ENCODE results near the gene DLX1. TPM values are rescaled to one million over a fixed set of nuclear protein-coding genes. Genes with fewer than 3 reads are reported as not detected.

Gene DLX1
- total RNA-seq, 1 experiment from 2014 or later = 2.0 TPM

DNA sequence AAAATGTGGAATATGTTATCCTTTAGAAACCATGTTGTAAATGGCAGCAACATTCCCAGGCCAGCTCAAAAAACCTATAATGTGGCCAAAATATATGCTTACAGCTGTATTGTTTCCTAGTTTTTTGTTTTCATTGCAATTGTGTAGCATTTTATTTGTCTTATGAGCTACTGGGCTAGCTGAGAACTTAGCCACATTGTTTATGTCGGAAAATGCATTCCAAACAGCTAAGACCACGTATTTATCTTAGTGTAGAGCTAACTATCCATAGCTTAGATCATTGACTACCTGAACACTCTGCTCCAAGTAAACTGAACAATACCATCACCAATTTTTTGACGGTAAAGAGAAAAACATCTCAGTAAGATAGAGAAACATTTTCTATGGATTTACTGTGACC is 47.2 kb upstream of the DLX1 start:
- Histone ChIP-seq H3K9ac (ENCODE audit: low read length) (no peak overlapping the region), H3K27me3 (ENCODE audit: insufficient read depth, low read length) (no peaks in the 10 kb centered on the region), H3K4me2 (ENCODE audit: low read length) (no peak overlapping the region), H3K4me1 (ENCODE audit: control insufficient read depth in 1 of 2, insufficient read depth in 2 of 2, low read length in 2 of 2) (no peaks in the 10 kb centered on the region), H3K27ac (ENCODE audit: low read depth, low read length) (no peak overlapping the region), H4K20me1 (ENCODE audit: insufficient read depth) (no peaks in the 10 kb centered on the region), H3K9me3 (ENCODE audit: control insufficient read depth in 1 of 2, insufficient read depth in 1 of 2, low read depth in 1 of 2, low read length in 2 of 2) (no peaks in the 10 kb centered on the region), H3K79me2 (ENCODE audit: insufficient read depth, low read length) (no peaks in the 10 kb centered on the region), H3K9me2 (ENCODE audit: insufficient read depth) (no peaks in the 10 kb centered on the region), H3K4me3 (replicated peaks in 1 of 2; ENCODE audit: low read depth in 1 of 2, low read length in 2 of 2) (no peak overlapping the region), H2AFZ (ENCODE audit: low read depth, low read length, poor library complexity, severe bottlenecking) (no peak overlapping the region), H3K36me3 (ENCODE audit: control insufficient read depth in 1 of 2, insufficient read depth in 2 of 2, low read length in 2 of 2) (no peaks in the 10 kb centered on the region)
- no TSS peak for BruUV-seq (replicated peaks)
- TF ChIP-seq FOSL1 (IDR thresholded peaks at IDR 0.05; ENCODE audit: low read depth) (no peak), RAD21 (IDR thresholded peaks at IDR 0.05; ENCODE audit: low read depth) (no peak), POLR2A (IDR thresholded peaks at IDR 0.05; ENCODE audit: borderline replicate concordance, extremely low read depth, insufficient read depth, insufficient read length) (no peak), EZH2phosphoT487 (IDR thresholded peaks at IDR 0.05; ENCODE audit: borderline replicate concordance) (no peak), CEBPB (IDR thresholded peaks at IDR 0.05; ENCODE audit: low read depth) (no peak), EZH2 (IDR thresholded peaks at IDR 0.05) (no peak), SP1 (IDR thresholded peaks at IDR 0.05; ENCODE audit: low read depth) (no peak), ZNF274 (IDR thresholded peaks at IDR 0.05; ENCODE audit: low read depth, low read length) (no peak), SIN3A (IDR thresholded peaks at IDR 0.05; ENCODE audit: low read depth) (no peak), ELF1 (IDR thresholded peaks at IDR 0.05; ENCODE audit: borderline replicate concordance, low read depth) (no peak), SRF (IDR thresholded peaks at IDR 0.05; ENCODE audit: low read depth) (no peak), ZFX (IDR thresholded peaks at IDR 0.05) (no peak), TCF7L2 (IDR thresholded peaks at IDR 0.05; ENCODE audit: borderline replicate concordance, extremely low read depth, insufficient read depth, insufficient read length) (no peak), YY1 (IDR thresholded peaks at IDR 0.05; ENCODE audit: extremely low read depth, insufficient replicate concordance, low read depth, low read length) (no peak), POLR2AphosphoS5 (IDR thresholded peaks at IDR 0.05; ENCODE audit: low read depth, low read length) (no peak), MAX (IDR thresholded peaks at IDR 0.05) (no peak), CBX3 (IDR thresholded peaks at IDR 0.05; ENCODE audit: low read depth) (no peak)
- TF ChIP-seq, protein P1, sequence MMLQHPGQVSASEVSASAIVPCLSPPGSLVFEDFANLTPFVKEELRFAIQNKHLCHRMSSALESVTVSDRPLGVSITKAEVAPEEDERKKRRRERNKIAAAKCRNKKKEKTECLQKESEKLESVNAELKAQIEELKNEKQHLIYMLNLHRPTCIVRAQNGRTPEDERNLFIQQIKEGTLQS (IDR thresholded peaks at IDR 0.05) = no peak
- TF ChIP-seq, protein P2, sequence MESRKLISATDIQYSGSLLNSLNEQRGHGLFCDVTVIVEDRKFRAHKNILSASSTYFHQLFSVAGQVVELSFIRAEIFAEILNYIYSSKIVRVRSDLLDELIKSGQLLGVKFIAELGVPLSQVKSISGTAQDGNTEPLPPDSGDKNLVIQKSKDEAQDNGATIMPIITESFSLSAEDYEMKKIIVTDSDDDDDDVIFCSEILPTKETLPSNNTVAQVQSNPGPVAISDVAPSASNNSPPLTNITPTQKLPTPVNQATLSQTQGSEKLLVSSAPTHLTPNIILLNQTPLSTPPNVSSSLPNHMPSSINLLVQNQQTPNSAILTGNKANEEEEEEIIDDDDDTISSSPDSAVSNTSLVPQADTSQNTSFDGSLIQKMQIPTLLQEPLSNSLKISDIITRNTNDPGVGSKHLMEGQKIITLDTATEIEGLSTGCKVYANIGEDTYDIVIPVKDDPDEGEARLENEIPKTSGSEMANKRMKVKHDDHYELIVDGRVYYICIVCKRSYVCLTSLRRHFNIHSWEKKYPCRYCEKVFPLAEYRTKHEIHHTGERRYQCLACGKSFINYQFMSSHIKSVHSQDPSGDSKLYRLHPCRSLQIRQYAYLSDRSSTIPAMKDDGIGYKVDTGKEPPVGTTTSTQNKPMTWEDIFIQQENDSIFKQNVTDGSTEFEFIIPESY (IDR thresholded peaks at IDR 0.05; ENCODE audit: extremely low read depth, insufficient replicate concordance, low read length) = no peak
- TF ChIP-seq, protein P3, sequence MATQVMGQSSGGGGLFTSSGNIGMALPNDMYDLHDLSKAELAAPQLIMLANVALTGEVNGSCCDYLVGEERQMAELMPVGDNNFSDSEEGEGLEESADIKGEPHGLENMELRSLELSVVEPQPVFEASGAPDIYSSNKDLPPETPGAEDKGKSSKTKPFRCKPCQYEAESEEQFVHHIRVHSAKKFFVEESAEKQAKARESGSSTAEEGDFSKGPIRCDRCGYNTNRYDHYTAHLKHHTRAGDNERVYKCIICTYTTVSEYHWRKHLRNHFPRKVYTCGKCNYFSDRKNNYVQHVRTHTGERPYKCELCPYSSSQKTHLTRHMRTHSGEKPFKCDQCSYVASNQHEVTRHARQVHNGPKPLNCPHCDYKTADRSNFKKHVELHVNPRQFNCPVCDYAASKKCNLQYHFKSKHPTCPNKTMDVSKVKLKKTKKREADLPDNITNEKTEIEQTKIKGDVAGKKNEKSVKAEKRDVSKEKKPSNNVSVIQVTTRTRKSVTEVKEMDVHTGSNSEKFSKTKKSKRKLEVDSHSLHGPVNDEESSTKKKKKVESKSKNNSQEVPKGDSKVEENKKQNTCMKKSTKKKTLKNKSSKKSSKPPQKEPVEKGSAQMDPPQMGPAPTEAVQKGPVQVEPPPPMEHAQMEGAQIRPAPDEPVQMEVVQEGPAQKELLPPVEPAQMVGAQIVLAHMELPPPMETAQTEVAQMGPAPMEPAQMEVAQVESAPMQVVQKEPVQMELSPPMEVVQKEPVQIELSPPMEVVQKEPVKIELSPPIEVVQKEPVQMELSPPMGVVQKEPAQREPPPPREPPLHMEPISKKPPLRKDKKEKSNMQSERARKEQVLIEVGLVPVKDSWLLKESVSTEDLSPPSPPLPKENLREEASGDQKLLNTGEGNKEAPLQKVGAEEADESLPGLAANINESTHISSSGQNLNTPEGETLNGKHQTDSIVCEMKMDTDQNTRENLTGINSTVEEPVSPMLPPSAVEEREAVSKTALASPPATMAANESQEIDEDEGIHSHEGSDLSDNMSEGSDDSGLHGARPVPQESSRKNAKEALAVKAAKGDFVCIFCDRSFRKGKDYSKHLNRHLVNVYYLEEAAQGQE (IDR thresholded peaks at IDR 0.05; ENCODE audit: low read depth) = no peak
- RAD21 ChIA-PET (ENCODE audit: low non-redundant PET in 1 of 2, low total read pairs in 2 of 2, uncharacterized antibody in 2 of 2, unreplicated experiment in 2 of 2) = no interaction called here
- CTCF ChIA-PET = no interaction called here
- POLR2A ChIA-PET = no interaction called here
- ATAC-seq (no peak), DNase-seq (ENCODE audit: low read depth, low spot score) (no peak)
- intact Hi-C loops (cut with micrococcal nuclease) = no loop called here
